B cell (primary cell): Measurements from ENCODE around the gene PXMP4. TPM values are rescaled to one million over a fixed set of nuclear protein-coding genes. Genes with fewer than 3 reads are reported as not detected.

Experiments
- ATAC-seq: fragments of 200-7000 bp; cut with Tn5 transposase; one replicate; pipeline ENCODE4 v1.10.0; 2021; ENCODE audit warnings: low read depth, mild to moderate bottlenecking, moderate number of reproducible peaks, moderate library complexity
- CTCF ChIA-PET: fragments of 350-600 bp; sonication (Branson Sonifier 250); formaldehyde crosslinking; loops from one replicate; lab custom pipeline; 2021; ENCODE audit warnings: antibody characterized with exemption, inconsistent platforms; lab: Charles Lee
- POLR2A ChIA-PET: fragments of 350-600 bp; sonication (Branson Sonifier 250); formaldehyde crosslinking; loops from one replicate; lab custom pipeline; 2021; ENCODE audit warnings: antibody characterized with exemption; lab: Charles Lee
- DNase-seq: peaks from one replicate; pipeline ENCODE4 v3.0.0; 2013
- H2AFZ ChIP-seq: 2 replicates; pipeline ENCODE4 v1.6.1; 2012; ENCODE audit warnings: mild to moderate bottlenecking, low read depth, low read length; ENCODE audit not compliant: insufficient read depth, poor library complexity, severe bottlenecking
- H3K27ac ChIP-seq, 2 donors: 1 replicate in 1 of 2; 2 replicates in 1 of 2; pipeline ENCODE4 v1.5.1; 2012 to 2013; ENCODE audit warnings: low read length in 2 of 2, mild to moderate bottlenecking in 2 of 2, moderate library complexity in 1 of 2
- H3K27me3 ChIP-seq, 4 experiments: fragments of 200-600 bp in 1 of 4; sonication (generic) in 1 of 4; replicated peaks in 1 of 4; 1 replicate in 2 of 4; 2 replicates in 2 of 4; pipeline versions ENCODE4 v1.6.1 to v1.7.0; 2013 to 2016; ENCODE audit warnings: low read length in 3 of 4, mild to moderate bottlenecking in 2 of 4, mixed read lengths in 1 of 4, moderate library complexity in 1 of 4; ENCODE audit not compliant: insufficient read depth in 4 of 4, control insufficient read depth in 3 of 4; ENCODE audit errors: control extremely low read depth in 1 of 4
- H3K36me3 ChIP-seq, 2 experiments: replicated peaks in 1 of 2; 1 replicate in 1 of 2; 2 replicates in 1 of 2; pipeline versions ENCODE4 v1.6.1 to v1.7.1; 2013; ENCODE audit warnings: low read length in 1 of 2; ENCODE audit not compliant: insufficient read depth in 2 of 2, control insufficient read depth in 1 of 2; ENCODE audit errors: control extremely low read depth in 1 of 2, extremely low read depth in 1 of 2
- H3K4me1 ChIP-seq, 2 donors: fragments of 200-600 bp in 1 of 2; sonication (generic) in 1 of 2; 1 replicate in 1 of 2; 2 replicates in 1 of 2; pipeline versions ENCODE4 v1.5.1 to v1.6.1; 2013 to 2017; ENCODE audit warnings: low read length in 2 of 2; ENCODE audit not compliant: control insufficient read depth in 2 of 2, insufficient read depth in 2 of 2
- H3K4me2 ChIP-seq: replicated peaks from 2 replicates; pipeline ENCODE3; 2012; ENCODE audit warnings: mild to moderate bottlenecking, low read depth, low read length; ENCODE audit not compliant: poor library complexity, severe bottlenecking
- H3K4me3 ChIP-seq, 5 experiments: fragments of 200-600 bp in 1 of 5; sonication (generic) in 1 of 5; 1 replicate in 3 of 5; 2 replicates in 2 of 5; pipeline versions ENCODE4 v1.5.1 to v1.7.0; 2011 to 2016; ENCODE audit warnings: low read length in 4 of 5, mild to moderate bottlenecking in 4 of 5, low read depth in 2 of 5, control low read depth in 1 of 5, moderate library complexity in 1 of 5; ENCODE audit not compliant: insufficient read depth in 1 of 5; ENCODE audit errors: control extremely low read depth in 1 of 5, extremely low read depth in 1 of 5
- H3K79me2 ChIP-seq: fragments of 200-600 bp; sonication (generic); one replicate; pipeline ENCODE4 v1.6.0; 2016; ENCODE audit warnings: low read length; ENCODE audit not compliant: control insufficient read depth, insufficient read depth
- H3K9ac ChIP-seq: fragments of 200-600 bp; sonication (generic); 2 replicates; pipeline ENCODE4 v1.6.1; 2017; ENCODE audit warnings: mild to moderate bottlenecking, low read length, moderate library complexity
- H3K9me3 ChIP-seq, 3 donors: one replicate each; pipeline versions ENCODE4 v1.6.1 to v1.7.1; 2013; ENCODE audit warnings: low read length in 2 of 3; ENCODE audit not compliant: control insufficient read depth in 2 of 3, insufficient read depth in 1 of 3; ENCODE audit errors: control extremely low read depth in 1 of 3
- H4K20me1 ChIP-seq: 2 replicates; pipeline ENCODE4 v1.6.0; 2012; ENCODE audit warnings: mild to moderate bottlenecking, low read length; ENCODE audit not compliant: insufficient read depth, control insufficient read depth, poor library complexity, severe bottlenecking
- H3K27ac Mint-ChIP-seq: one replicate; pipeline ENCODE4 v1.8.0; 2021; ENCODE audit warnings: mixed read lengths
- H3K27me3 Mint-ChIP-seq: one replicate; pipeline ENCODE4 v1.8.0; 2021; ENCODE audit warnings: mixed read lengths
- H3K4me1 Mint-ChIP-seq: one replicate; pipeline ENCODE4 v1.8.0; 2021; ENCODE audit warnings: mixed read lengths
- H3K4me3 Mint-ChIP-seq: one replicate; pipeline ENCODE4 v1.8.0; 2021; ENCODE audit warnings: mixed read lengths
- H3K9me3 Mint-ChIP-seq: one replicate; pipeline ENCODE4 v1.8.0; 2022; ENCODE audit warnings: mixed read lengths; ENCODE audit not compliant: insufficient read depth
- CTCF ChIP-seq: fragments of 200-600 bp; IDR thresholded peaks from one replicate; pipeline ENCODE4 v1.8.0; 2022; ENCODE audit warnings: antibody characterized with exemption, mild to moderate bottlenecking
- EZH2 ChIP-seq: IDR thresholded peaks from 2 replicates; pipeline ENCODE4 v1.6.1; 2012; ENCODE audit warnings: borderline replicate concordance, low read depth, mild to moderate bottlenecking, moderate library complexity, low read length; ENCODE audit not compliant: insufficient read depth, poor library complexity, severe bottlenecking
- WGBS: methylation state at CpG from one replicate; pipeline ENCODE4 v1.1.5; 2013; ENCODE audit warnings: missing lambda C conversion rate; ENCODE audit not compliant: insufficient coverage; 5-methylcytosine and 5-hydroxymethylcytosine counted together
- intact Hi-C: fragments of 100-400 bp; cut with micrococcal nuclease; formaldehyde crosslinking; loops from one replicate; pipeline ENCODE4 v1.10.0; 2022
- polyA plus RNA-seq: library from polyadenylated mRNA; depleted of rRNA; stranded (reverse); fragments of >200 nt; gene quantifications from 2 replicates; pipeline ENCODE4 v1.2.3, GENCODE V29; 2012
- total RNA-seq, 2 donors: library from RNA; stranded (reverse); fragments of 120-200 nt in 1 of 2; gene quantifications; 1 replicate in 1 of 2; 2 replicates in 1 of 2; pipeline versions ENCODE4 v1.2.3 to v1.2.4, GENCODE V29; 2013 to 2022

The PXMP4 gene
- total and polyA plus RNA-seq, 2 donors (not counting 1 experiment from before 2014, with no cell fraction given): 5.0 to 6.6 TPM

DNA sequence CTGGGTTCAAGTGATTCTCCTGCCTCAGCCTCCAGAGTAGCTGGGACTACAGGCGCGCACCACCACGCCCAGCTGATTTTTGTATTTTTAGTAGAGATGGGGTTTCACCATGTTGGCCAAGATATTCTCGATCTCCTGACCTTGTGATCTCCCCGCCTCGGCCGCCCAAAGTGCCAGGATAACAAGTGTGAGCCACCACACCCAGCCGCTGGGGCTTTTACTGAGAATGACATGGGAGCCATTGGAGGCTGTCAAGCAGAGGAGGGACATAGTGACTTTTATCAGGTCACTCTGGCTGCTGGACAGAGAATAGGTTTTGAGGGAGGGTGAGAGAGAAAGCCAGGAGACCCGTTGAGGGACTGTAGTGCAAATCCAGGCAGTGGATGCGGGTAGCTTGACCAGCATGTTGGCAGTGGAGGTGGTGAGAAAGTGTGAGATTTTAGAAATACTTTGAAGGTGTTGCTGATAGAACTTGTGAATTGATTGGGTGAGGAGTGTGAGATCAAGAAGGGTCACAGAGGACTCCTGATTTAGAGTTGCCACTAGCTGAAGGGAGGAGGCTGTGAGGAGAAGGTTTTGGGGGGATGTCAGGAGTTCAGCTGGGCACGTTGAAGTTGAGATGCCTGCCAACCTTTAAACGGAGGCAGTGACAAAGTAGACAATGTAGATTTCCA is 26.4 kb upstream of the PXMP4 start:
- no peaks in the 10 kb centered on the region for H4K20me1 ChIP-seq
- ATAC-seq: no peak
- DNase-seq: no peak
- H3K4me3 ChIP-seq: no peak overlapping the region
- Mint-ChIP-seq H3K27ac (no peak overlapping the region), H3K9me3 (no peaks in the 10 kb centered on the region), H3K27me3 (no peaks in the 10 kb centered on the region), H3K4me3 (no peak overlapping the region), H3K4me1 (peaks cover 5% of the 10 kb centered on the region)
- H3K27me3 ChIP-seq: no peaks in the 10 kb centered on the region
- TF ChIP-seq EZH2 (no peak), CTCF (no peak)
- no peak overlapping the region for H3K4me2 ChIP-seq
- H3K36me3 ChIP-seq: peaks cover 0 to 14% of the 10 kb centered on the region in 2 experiments
- peaks cover 0 to 2% (median 0%) of the 10 kb centered on the region in 3 donors for H3K9me3 ChIP-seq
- peaks cover 7% of the 10 kb centered on the region for H3K79me2 ChIP-seq
- POLR2A ChIA-PET: interaction anchor here (0.7 kb wide), 1 partner anchor 54 kb away, joined by 3 read pairs; no protein-coding TSS in a partner anchor
- WGBS: 98% methylated on average over 11 of the region's 12 CpGs
- H3K4me1 ChIP-seq: no peaks in the 10 kb centered on the region
- H3K27ac ChIP-seq: no peak overlapping the region
- H3K9ac ChIP-seq: no peak overlapping the region
- intact Hi-C loops: no loop called here
- CTCF ChIA-PET: no interaction called here
- H2AFZ ChIP-seq: no peak overlapping the region

DNA sequence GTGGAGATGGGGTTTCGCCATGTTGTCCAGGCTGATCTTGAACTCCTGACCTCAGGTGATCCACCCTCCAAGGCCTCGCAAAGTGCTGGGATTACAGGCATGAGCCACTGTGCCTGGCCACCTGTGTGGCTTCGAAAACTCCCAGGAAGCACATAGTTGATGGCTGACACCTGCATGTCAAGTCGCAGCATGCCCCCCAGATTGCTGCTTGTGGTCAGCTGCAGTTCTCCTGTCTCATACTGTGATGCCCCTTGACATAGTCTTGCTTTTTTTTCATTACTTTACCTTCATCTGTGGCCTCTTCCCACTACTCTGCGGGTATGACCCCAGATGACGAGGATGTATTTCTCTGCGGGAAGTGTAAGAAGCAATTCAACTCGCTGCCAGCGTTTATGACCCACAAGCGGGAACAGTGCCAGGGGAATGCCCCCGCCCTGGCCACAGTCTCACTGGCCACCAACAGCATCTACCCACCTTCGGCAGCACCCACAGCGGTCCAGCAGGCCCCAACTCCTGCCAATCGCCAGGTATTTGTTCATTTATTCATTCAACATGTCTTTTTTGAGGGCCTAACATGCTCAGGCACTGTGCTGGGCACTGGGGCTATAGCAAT is 24.8 kb upstream of the PXMP4 start:
- H3K27me3 ChIP-seq: no peaks in the 10 kb centered on the region
- H3K36me3 ChIP-seq: peaks cover 0 to 14% of the 10 kb centered on the region in 2 experiments
- no peak overlapping the region for H3K4me2 ChIP-seq
- no peaks in the 10 kb centered on the region for H4K20me1 ChIP-seq
- WGBS: 99% methylated on average over 13 of the region's 14 CpGs
- H3K9me3 Mint-ChIP-seq: no peaks in the 10 kb centered on the region
- intact Hi-C loops: no loop called here
- no peak overlapping the region for H3K27ac ChIP-seq
- DNase-seq (no peak), ATAC-seq (no peak)
- H3K9me3 ChIP-seq: peaks cover 0 to 2% (median 0%) of the 10 kb centered on the region in 3 donors
- H3K4me1 Mint-ChIP-seq: peaks cover 5% of the 10 kb centered on the region
- no peak for TF ChIP-seq EZH2
- TF ChIP-seq CTCF: no peak
- H3K4me1 ChIP-seq: no peaks in the 10 kb centered on the region
- no peak overlapping the region for H2AFZ ChIP-seq
- CTCF ChIA-PET: no interaction called here
- no peak overlapping the region for H3K27ac Mint-ChIP-seq
- no peak overlapping the region for H3K9ac ChIP-seq
- no peaks in the 10 kb centered on the region for H3K27me3 Mint-ChIP-seq
- no peak overlapping the region for H3K4me3 ChIP-seq
- no peak overlapping the region for H3K4me3 Mint-ChIP-seq
- H3K79me2 ChIP-seq: peaks cover 7% of the 10 kb centered on the region
- POLR2A ChIA-PET: no interaction called here
